Glomerular visceral epithelial cell (primary cell): Measurements from ENCODE around the gene ADPRH.
A peak's percentile ranks its signal among the peaks of the same experiment; 100 is the strongest.

Experiments used
- DNase-seq: peaks from one replicate; pipeline ENCODE4 v3.0.0-alpha.2; 2016; ENCODE audit errors: extremely low spot score

ADPRH gene

DNA sequence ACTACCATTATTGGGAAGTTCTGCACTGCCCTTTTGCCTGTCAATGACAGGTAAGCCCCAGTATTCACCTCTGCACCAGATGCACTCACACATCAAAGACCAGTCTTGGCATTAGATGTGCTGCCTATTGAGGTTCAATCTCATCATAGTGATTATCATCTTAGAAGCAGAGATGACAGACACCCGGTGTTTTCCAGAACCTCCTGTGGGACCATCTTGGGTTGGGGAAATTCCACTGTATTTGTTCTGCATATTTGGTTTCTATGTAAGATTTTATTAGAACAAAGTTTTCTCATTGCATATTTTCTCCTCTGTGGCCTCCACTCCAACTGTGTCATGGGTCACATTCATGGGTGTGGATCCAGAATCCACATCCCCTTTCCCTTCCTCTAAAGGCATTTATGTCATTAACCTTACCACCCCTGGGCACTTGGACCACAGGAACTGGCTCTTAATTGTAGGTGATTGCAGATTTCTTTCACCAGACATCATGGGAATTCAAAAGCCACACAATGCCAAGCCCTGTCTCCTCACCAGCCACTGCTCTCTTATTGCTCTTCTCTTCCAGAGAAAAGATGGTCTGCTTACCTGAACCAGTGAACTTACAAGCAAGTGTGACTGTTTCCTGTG is 49.6 kb downstream of the ADPRH start:
- DNase-seq = peak; percentile 10

DNA sequence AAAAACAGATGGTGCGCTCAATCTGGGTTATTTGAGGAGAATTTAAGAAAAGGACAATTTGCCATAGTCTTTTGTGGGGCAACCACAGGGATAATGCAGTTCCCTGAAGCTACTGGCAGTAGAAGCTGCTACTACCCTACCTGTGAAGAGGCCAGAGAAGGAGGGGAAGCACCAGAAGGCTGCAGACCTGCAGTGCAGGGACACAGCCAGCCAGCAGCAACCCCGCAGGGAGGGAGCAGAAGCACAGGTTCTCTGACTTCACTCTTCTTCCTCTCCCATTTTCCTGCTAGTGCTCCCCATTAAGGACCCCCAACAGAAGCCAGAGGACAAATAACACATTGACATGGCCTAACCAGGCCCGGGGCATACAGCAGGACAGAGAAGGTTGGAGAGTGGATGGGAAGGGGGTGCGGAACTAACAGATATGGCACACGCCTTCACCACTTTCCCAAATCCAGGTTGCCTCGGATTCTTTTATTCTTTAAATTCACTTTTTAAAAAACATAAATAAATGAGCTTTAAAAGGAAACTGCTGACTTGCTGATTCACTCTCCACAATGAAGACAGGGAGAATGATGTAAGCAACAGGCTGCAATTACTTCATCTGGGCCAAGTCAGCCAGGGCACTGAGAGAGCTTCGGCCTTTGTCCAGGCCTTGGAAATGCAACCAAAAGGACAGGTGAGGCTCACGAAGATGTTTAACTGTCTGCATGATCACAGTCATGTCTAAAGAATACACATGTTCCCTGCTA is 51.0 kb downstream of the ADPRH start:
- DNase-seq = peak; percentile 14

DNA sequence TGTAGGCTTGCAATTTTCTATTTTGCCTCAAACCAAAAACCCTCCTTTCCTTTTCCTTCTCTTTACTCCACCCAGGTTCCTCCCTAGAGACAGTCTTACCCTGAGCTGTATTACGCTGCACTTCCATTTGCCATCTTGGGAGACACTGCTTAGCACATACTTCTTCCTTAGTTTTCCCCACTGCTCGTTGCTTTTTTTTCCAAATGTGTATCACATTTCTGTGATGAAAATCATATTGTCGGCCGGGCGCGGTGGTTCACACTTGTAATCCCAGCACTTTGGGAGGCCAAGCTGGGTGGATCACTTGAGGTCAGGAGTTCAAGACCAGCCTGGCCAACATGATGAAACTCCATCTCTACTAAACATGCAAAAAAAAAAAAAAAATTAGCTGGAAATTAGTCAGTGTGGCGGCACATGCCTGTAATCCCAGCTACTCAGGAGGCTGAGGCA is 51.6 kb downstream of the ADPRH start:
- no peak for DNase-seq

- no peak for DNase-seq
These were observed 52.2 kb downstream of the ADPRH start for GRCh38 chr3:119631516-119631915.

DNA sequence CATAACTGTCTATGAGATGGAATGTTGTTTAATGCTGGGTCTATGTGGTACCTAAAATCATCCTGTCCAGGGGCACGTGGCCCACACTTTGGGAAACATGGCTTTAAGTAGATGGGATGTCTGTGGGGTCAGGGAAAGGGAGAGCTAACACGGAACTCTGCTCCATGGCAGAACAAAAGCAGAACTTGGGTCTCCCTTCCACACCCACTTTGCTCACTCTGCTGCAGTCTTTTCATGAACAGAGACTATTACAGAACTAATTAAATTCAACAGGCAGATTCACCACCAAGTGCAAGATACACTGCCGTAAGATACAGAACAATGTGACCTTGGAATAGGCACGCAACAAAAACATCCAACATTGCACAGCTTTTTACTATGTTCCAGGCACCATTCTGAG is 52.9 kb downstream of the ADPRH start:
- DNase-seq = no peak

DNA sequence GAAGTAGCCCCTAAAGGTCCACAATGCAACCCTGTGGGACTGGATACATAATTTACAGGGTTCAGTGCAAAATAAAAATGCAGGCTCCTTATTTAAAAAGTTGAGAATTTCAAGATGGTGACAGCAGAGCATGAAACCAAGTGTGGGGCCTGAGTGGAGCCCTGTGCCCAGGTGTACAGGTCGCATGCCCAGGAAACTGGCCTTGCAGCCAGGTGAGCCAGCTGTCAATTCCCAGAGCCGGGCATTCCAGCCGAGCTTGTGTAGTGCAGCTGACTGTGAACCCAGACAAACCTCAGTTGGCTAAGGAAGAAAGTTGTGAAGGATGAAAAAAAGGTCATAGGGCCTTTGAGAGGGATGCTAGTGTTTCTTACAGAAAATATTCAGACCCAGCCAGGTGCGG is 53.5 kb downstream of the ADPRH start:
- no peak for DNase-seq

- DNase-seq = no peak
These were observed 56.4 kb downstream of the ADPRH start for GRCh38 chr3:119635719-119636118.

- DNase-seq = peak; percentile 40
These were observed 57.0 kb downstream of the ADPRH start for GRCh38 chr3:119636249-119636648.

- DNase-seq = peak; percentile 7
These were observed 57.8 kb downstream of the ADPRH start for GRCh38 chr3:119636891-119637611.

DNA sequence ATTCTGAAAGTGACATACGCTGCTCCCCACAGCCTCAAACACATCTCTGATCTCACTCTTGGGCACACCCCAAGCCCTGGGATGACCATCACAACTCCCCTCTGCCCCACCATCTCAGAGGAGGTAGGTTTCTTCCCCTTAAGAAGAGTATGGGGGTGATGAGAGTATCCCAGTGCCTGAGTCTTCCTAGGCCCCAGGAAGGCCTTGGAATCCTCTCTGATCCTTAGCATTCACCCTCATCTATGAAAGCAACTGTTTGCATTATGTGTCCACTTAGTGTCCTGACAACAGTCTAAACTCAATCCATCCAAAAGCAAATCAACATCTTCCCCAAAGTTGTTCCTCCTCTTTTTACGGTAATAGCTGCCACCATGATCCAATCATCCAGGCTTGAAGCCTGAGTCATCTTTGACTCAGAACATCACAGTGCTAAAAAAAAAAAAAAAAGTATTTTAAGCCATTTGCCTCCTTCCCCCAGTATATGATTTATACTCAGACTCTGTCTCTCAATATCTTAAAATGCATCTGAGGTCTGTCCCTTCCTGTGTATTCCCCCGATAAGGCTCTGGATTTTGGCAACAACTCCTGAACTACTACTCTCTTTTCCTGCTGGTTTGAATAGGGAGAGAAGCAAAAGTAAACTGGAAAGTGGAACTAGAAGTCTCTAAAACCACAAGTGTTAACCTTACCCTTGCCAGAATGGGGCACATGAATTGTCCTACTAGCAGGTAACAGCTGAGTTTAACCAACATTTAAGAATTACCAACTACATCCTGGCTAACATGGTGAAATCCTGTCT is 58.6 kb downstream of the ADPRH start:
- DNase-seq = peak; percentile 80
